Measurements from ENCODE around the gene ABCC10.

DNA sequence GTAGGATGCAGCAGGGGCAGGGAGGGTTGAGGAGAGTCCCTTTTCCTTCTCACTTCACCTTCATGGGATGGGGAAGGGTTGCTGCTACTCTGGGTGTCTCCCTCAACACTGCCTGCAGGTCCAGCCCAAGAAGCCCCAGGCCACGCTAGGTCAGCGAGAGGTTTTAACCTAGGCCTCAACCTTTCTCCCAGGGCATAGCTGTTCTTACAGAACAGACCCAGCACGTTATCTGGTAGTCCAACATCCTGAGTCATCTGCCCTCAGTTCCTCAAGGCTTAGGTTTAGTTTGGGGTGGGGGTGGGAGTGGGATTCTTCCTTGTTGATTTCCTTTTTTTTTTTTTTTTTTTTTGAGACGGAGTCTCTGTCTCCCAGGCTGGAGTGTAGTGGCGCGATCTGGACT, 67.0 kb downstream of the ABCC10 start:
- no peak for TF ChIP-seq POLR2A (IDR thresholded peaks at IDR 0.05)
- TF ChIP-seq, protein P1, sequence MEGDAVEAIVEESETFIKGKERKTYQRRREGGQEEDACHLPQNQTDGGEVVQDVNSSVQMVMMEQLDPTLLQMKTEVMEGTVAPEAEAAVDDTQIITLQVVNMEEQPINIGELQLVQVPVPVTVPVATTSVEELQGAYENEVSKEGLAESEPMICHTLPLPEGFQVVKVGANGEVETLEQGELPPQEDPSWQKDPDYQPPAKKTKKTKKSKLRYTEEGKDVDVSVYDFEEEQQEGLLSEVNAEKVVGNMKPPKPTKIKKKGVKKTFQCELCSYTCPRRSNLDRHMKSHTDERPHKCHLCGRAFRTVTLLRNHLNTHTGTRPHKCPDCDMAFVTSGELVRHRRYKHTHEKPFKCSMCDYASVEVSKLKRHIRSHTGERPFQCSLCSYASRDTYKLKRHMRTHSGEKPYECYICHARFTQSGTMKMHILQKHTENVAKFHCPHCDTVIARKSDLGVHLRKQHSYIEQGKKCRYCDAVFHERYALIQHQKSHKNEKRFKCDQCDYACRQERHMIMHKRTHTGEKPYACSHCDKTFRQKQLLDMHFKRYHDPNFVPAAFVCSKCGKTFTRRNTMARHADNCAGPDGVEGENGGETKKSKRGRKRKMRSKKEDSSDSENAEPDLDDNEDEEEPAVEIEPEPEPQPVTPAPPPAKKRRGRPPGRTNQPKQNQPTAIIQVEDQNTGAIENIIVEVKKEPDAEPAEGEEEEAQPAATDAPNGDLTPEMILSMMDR (IDR thresholded peaks at IDR 0.05): no peak

Data from ovary (tissue), 3 donors.